K562 (cell line): ENCODE measurements around the gene ATL2. TPM values are rescaled to one million over a fixed set of nuclear protein-coding genes. Genes with fewer than 3 reads are reported as not detected.

Source experiments
- ATAC-seq: fragments of 200-7000 bp; cut with Tn5 transposase; 3 replicates; pipeline ENCODE4 v1.9.1; 2020; ENCODE audit warnings: moderate library complexity
- BruUV-seq: library from RNA; stranded (reverse); fragments of 400-500 nt; replicated peaks from 2 replicates; lab custom pipeline; 2021; lab: Mats Ljungman, UMichigan
- CTCF ChIA-PET: fragments of 300-600 bp; formaldehyde crosslinking; extraction: SDS; loops from one replicate; lab custom pipeline; 2021; ENCODE audit warnings: low intra/inter-chr PET ratio; lab: Yijun Ruan, JAX
- POLR2A ChIA-PET: fragments of 300-600, 350-650 bp; sonication (Branson Sonifier 250); formaldehyde crosslinking; extraction: SDS; loops from one replicate; lab custom pipeline; 2021; ENCODE audit warnings: antibody characterized with exemption, inconsistent platforms; lab: Yijun Ruan, JAX
- DNase-seq, 4 experiments: peaks; one replicate each; pipeline versions ENCODE4 v3.0.0 to v3.0.0-alpha.2; 2011 to 2018; ENCODE audit warnings: low spot score in 3 of 4, mixed read lengths in 3 of 4; ENCODE audit errors: extremely low read depth in 1 of 4
- FAIRE-seq: peaks from 2 replicates; lab custom pipeline; 2011; peaks lifted over from hg19 to GRCh38; lab: Jason Lieb, UNC
- H2AFZ ChIP-seq: 2 replicates; pipeline ENCODE4 v1.6.0; 2011; ENCODE audit warnings: low read depth, low read length, control low read depth, inconsistent platforms
- H3K27ac ChIP-seq: fragments of 200-600 bp; 3 replicates; pipeline ENCODE4 v1.8.0; 2011; ENCODE audit warnings: low read depth, mild to moderate bottlenecking, control low read depth, inconsistent platforms, low read length, moderate library complexity, mixed read lengths; ENCODE audit errors: extremely low read depth
- H3K27me3 ChIP-seq, 2 experiments: fragments of 300-600 bp in 1 of 2; 2 replicates in 1 of 2; 3 replicates in 1 of 2; pipeline versions ENCODE4 v1.6.0 to v1.8.0; 2011; ENCODE audit warnings: inconsistent platforms in 2 of 2, low read length in 2 of 2, mild to moderate bottlenecking in 1 of 2, mixed read lengths in 1 of 2, moderate library complexity in 1 of 2; ENCODE audit not compliant: control insufficient read depth in 2 of 2, insufficient read depth in 2 of 2
- H3K36me3 ChIP-seq: fragments of 300-600 bp; 3 replicates; pipeline ENCODE4 v1.8.0; 2011; ENCODE audit warnings: mild to moderate bottlenecking, low read length, inconsistent platforms; ENCODE audit not compliant: control insufficient read depth, insufficient read depth
- H3K4me1 ChIP-seq, 2 experiments: fragments of 200-600 bp in 1 of 2; replicated peaks in 1 of 2; 2 replicates in 1 of 2; 3 replicates in 1 of 2; pipeline versions ENCODE4 v1.5.1 to v1.8.0; 2011; ENCODE audit warnings: inconsistent platforms in 2 of 2, low read length in 2 of 2, mild to moderate bottlenecking in 1 of 2, mixed read lengths in 1 of 2, moderate library complexity in 1 of 2; ENCODE audit not compliant: control insufficient read depth in 2 of 2, insufficient read depth in 2 of 2
- H3K4me2 ChIP-seq: 2 replicates; pipeline ENCODE4 v1.6.1; 2011; ENCODE audit warnings: low read length, control low read depth, inconsistent platforms, mixed read lengths; ENCODE audit not compliant: insufficient read depth
- H3K4me3 ChIP-seq: fragments of 200-600 bp; sonication (generic), shearing (Covaris generic); 2 replicates; pipeline ENCODE4 v1.5.1; 2016; ENCODE audit warnings: control low read depth, inconsistent platforms
- H3K79me2 ChIP-seq: fragments of 200-600 bp; 3 replicates; pipeline ENCODE4 v1.8.0; 2011; ENCODE audit warnings: low read length, inconsistent platforms; ENCODE audit not compliant: control insufficient read depth, insufficient read depth
- H3K9ac ChIP-seq, 2 experiments: 2 replicates each; pipeline versions ENCODE4 v1.6.0 to v1.6.1; 2011; ENCODE audit warnings: low read depth in 2 of 2, low read length in 2 of 2, control low read depth in 1 of 2, inconsistent platforms in 1 of 2, mild to moderate bottlenecking in 1 of 2, mixed read lengths in 1 of 2; ENCODE audit not compliant: insufficient read depth in 1 of 2
- H3K9me1 ChIP-seq: one replicate; pipeline ENCODE4 v1.6.0; 2011; ENCODE audit warnings: inconsistent platforms, mild to moderate bottlenecking, low read length, moderate library complexity; ENCODE audit not compliant: control insufficient read depth, insufficient read depth
- H3K9me3 ChIP-seq: replicated peaks from 2 replicates; pipeline ENCODE4 v1.5.1; 2011; ENCODE audit warnings: low read depth, low read length, inconsistent platforms; ENCODE audit not compliant: control insufficient read depth, insufficient read depth
- H4K20me1 ChIP-seq: replicated peaks from 2 replicates; pipeline ENCODE4 v1.6.1; 2011; ENCODE audit warnings: low read length, inconsistent platforms, mixed read lengths; ENCODE audit not compliant: control insufficient read depth, insufficient read depth
- BRD9 ChIP-seq: fragments of 450-650 bp; IDR thresholded peaks from 2 replicates; pipeline ENCODE4 v1.6.1; 2018; ENCODE audit warnings: low read depth; ENCODE audit not compliant: partially characterized antibody
- HDAC6 ChIP-seq: IDR thresholded peaks from 2 replicates; pipeline ENCODE4 v1.6.1; 2012; ENCODE audit warnings: low read depth, mild to moderate bottlenecking, control low read depth, inconsistent platforms, low read length, moderate library complexity
- HDAC8 ChIP-seq: fragments of 450-650 bp; IDR thresholded peaks from 2 replicates; pipeline ENCODE4 v1.6.1; 2016; ENCODE audit warnings: mild to moderate bottlenecking, missing genetic modification characterization, moderate library complexity, missing compliant biosample characterization
- HSF4 ChIP-seq: fragments of 250-450 bp; sonication (Bioruptor Pico); IDR thresholded peaks from 2 replicates; pipeline ENCODE4 v2.1.2; 2022; ENCODE audit warnings: mild to moderate bottlenecking, moderate library complexity, borderline replicate concordance
- PRPF4 ChIP-seq: fragments of 200-400 bp; formaldehyde crosslinking; IDR thresholded peaks from one replicate; pipeline ENCODE4 v1.6.1; 2017; ENCODE audit warnings: low read length, low read depth, mild to moderate bottlenecking; ENCODE audit not compliant: insufficient read depth, poor library complexity, severe bottlenecking
- RAD51 ChIP-seq: fragments of 450-650 bp; IDR thresholded peaks from 2 replicates; pipeline ENCODE4 v1.7.1; 2016; ENCODE audit warnings: low read depth, mild to moderate bottlenecking, borderline replicate concordance
- RBM14 ChIP-seq: fragments of 200-400 bp; formaldehyde crosslinking; IDR thresholded peaks from 2 replicates; pipeline ENCODE4 v1.6.1; 2018; ENCODE audit warnings: low read depth, mild to moderate bottlenecking, low read length, moderate library complexity, borderline replicate concordance; ENCODE audit not compliant: insufficient read depth
- RFX7 ChIP-seq: fragments of 250-450 bp; sonication (Bioruptor Pico); IDR thresholded peaks from 2 replicates; pipeline ENCODE4 v1.5.1; 2021; ENCODE audit warnings: mild to moderate bottlenecking
- SMAD4 ChIP-seq: fragments of 250-450 bp; sonication (Bioruptor Pico); conservative IDR thresholded peaks from 2 replicates; pipeline ENCODE4 v1.8.0; 2021; ENCODE audit warnings: inconsistent platforms, mild to moderate bottlenecking, moderate library complexity
- SPI1 ChIP-seq: IDR thresholded peaks from 2 replicates; pipeline ENCODE4 v1.6.1; 2011; ENCODE audit warnings: low read depth, low read length, control low read depth, borderline replicate concordance
- ZBED1 ChIP-seq: IDR thresholded peaks from 2 replicates; pipeline ENCODE4 v1.6.1; 2014
- ZNF24 ChIP-seq: fragments of 450-650 bp; IDR thresholded peaks from 2 replicates; pipeline ENCODE4 v1.6.1; 2016
- ZNF778 ChIP-seq: fragments of 450-650 bp; formaldehyde crosslinking; IDR thresholded peaks from 2 replicates; pipeline ENCODE4 v1.4.0; 2020; ENCODE audit warnings: mild to moderate bottlenecking, moderate library complexity
- WGBS: fragments of 100-300 bp; shearing (Covaris generic); methylation state at CpG from one replicate; pipeline ENCODE4 v1.1.6; 2016; ENCODE audit warnings: low coverage, mixed read lengths; ENCODE audit not compliant: insufficient coverage; ENCODE audit errors: missing lambda C conversion rate; 5-methylcytosine and 5-hydroxymethylcytosine counted together
- in situ Hi-C: fragments of 300-500 bp; cut with MboI; formaldehyde crosslinking; loops from 4 replicates; pipeline ENCODE4 v1.15.0; 2018; ENCODE audit warnings: inconsistent platforms, mixed read lengths
- intact Hi-C: fragments of 100-400 bp; cut with micrococcal nuclease; formaldehyde crosslinking; loops from 2 replicates; pipeline ENCODE4 v1.14.2; 2022
- polyA plus RNA-seq, 8 experiments: library from polyadenylated mRNA; depleted of rRNA in 4 of 8; stranded (reverse) in 5 of 8; unstranded in 3 of 8; fragments of >200 nt; fragmentation: Nextera tagmentation in 2 of 8; fragmentation: Illumina TruSeq in 1 of 8; extraction: Ambion mirVana in 2 of 8; extraction: Trizol in 1 of 8; gene quantifications; 2 replicates each; pipeline versions ENCODE4 v1.2.1 to v1.2.3, GENCODE V29; 2011 to 2014; ENCODE audit warnings: inconsistent platforms in 1 of 8, missing spikeins in 1 of 8
- total RNA-seq, 7 experiments: library from RNA; depleted of rRNA in 6 of 7; stranded (reverse); fragments of >200 nt in 6 of 7; fragmentation: Illumina TruSeq in 2 of 7; extraction: Trizol in 2 of 7; gene quantifications; 2 replicates each; pipeline versions ENCODE4 v1.2.1 to v1.2.3, GENCODE V29; 2011 to 2021; ENCODE audit warnings: low replicate concordance in 1 of 7
- TF ChIP-seq, protein P1 (sequence below): fragments of 450-650 bp; formaldehyde crosslinking; IDR thresholded peaks from 2 replicates; pipeline ENCODE4 v1.4.0; 2020; ENCODE audit warnings: mild to moderate bottlenecking, moderate library complexity
- TF ChIP-seq, protein P2 (sequence below): IDR thresholded peaks from 2 replicates; pipeline ENCODE4 v1.6.1; 2011; ENCODE audit not compliant: insufficient read length; ENCODE audit errors: extremely low read depth

The ATL2 gene
- total and polyA plus RNA-seq, 9 of the 15 experiments (the other 6 are each of a cell fraction or from before 2014, with no cell fraction given): 12.0 to 80.8 (median 70.2) TPM

DNA sequence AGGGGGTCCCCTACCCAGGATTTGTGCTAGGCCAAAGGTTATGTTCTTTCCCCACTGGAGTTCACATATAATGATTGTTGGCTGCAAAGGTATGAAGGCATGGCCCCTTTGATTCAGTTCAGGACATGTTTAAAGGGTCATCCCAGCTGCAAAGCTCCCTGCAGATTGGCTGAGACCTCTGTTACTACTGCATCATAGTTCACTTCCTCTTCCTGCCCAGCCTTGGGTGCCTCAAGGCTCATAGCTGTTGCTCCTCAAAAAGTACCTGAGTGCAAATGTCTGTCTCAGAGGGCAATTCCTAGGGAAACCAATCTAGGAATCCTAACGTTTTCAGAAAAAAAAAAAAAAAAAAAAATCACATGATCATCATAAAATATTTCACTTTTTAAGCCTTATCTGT lies 125.1 kb downstream of the ATL2 start:
- Histone ChIP-seq H3K36me3 (no peaks in the 10 kb centered on the region), H3K9me3 (no peaks in the 10 kb centered on the region; the same call in 1 of the 2 replicates), H3K4me1 (no peaks in the 10 kb centered on the region), H4K20me1 (no peaks in the 10 kb centered on the region), H3K9ac (no peak overlapping the region), H2AFZ (no peak overlapping the region), H3K4me3 (no peak overlapping the region), H3K9me1 (no peaks in the 10 kb centered on the region), H3K27ac (no peak overlapping the region), H3K27me3 (peaks cover 0 to 7% of the 10 kb centered on the region in 2 experiments; a peak in 2 of 5 replicates), H3K79me2 (no peaks in the 10 kb centered on the region), H3K4me2 (no peak overlapping the region)
- POLR2A ChIA-PET: interaction anchor here (1.7 kb wide), 1 partner anchor 9 kb away, joined by 6 read pairs; no protein-coding TSS in a partner anchor
- intact Hi-C loops: no loop called here
- no peak for DNase-seq
- CTCF ChIA-PET: interaction anchor here (0.5 kb wide), 1 partner anchor 23 kb away, joined by 4 read pairs; no protein-coding TSS in a partner anchor
- peak; percentile 46; the same call in 1 of the 2 replicates for TF ChIP-seq SPI1
- no peak for TF ChIP-seq HSF4 (CRISPR knock-in tag)
- TF ChIP-seq PRPF4: no peak
- no peak for ATAC-seq
- in situ Hi-C loops: loop anchor here (10.0 kb wide), 1 partner anchor 277 kb away; no protein-coding TSS in a partner anchor
- no TSS peak for BruUV-seq
- 0% methylated on average over 1 of the region's 1 CpG for WGBS
- no peak for FAIRE-seq

- BruUV-seq: no TSS peak
- WGBS: 0% methylated on average over 2 of the region's 2 CpGs
- POLR2A ChIA-PET: interaction anchor here (1.1 kb wide), 1 partner anchor 11 kb away, joined by 3 read pairs; no protein-coding TSS in a partner anchor
- no peaks in the 10 kb centered on the region for H4K20me1 ChIP-seq
- no peaks in the 10 kb centered on the region for H3K9me1 ChIP-seq
- H3K27ac ChIP-seq: no peak overlapping the region
- CTCF ChIA-PET: no interaction called here
- H3K36me3 ChIP-seq: no peaks in the 10 kb centered on the region
- no peaks in the 10 kb centered on the region for H3K79me2 ChIP-seq
- intact Hi-C loops (no loop called here), in situ Hi-C loops (no loop called here)
- H3K9ac ChIP-seq: no peak overlapping the region
- H2AFZ ChIP-seq: no peak overlapping the region
- no peaks in the 10 kb centered on the region; the same call in 1 of the 2 replicates for H3K9me3 ChIP-seq
- TF ChIP-seq ZNF24 (no peak), HDAC6 (no peak), ZBED1 (no peak), ZNF778 (CRISPR knock-in tag) (no peak), PRPF4 (no peak), RBM14 (no peak), HDAC8 (no peak), RAD51 (no peak), BRD9 (no peak), RFX7 (CRISPR knock-in tag) (no peak), SMAD4 (CRISPR knock-in tag) (no peak)
- TF ChIP-seq, protein P1, sequence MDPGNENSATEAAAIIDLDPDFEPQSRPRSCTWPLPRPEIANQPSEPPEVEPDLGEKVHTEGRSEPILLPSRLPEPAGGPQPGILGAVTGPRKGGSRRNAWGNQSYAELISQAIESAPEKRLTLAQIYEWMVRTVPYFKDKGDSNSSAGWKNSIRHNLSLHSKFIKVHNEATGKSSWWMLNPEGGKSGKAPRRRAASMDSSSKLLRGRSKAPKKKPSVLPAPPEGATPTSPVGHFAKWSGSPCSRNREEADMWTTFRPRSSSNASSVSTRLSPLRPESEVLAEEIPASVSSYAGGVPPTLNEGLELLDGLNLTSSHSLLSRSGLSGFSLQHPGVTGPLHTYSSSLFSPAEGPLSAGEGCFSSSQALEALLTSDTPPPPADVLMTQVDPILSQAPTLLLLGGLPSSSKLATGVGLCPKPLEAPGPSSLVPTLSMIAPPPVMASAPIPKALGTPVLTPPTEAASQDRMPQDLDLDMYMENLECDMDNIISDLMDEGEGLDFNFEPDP (CRISPR knock-in tag): no peak
- TF ChIP-seq, protein P2, sequence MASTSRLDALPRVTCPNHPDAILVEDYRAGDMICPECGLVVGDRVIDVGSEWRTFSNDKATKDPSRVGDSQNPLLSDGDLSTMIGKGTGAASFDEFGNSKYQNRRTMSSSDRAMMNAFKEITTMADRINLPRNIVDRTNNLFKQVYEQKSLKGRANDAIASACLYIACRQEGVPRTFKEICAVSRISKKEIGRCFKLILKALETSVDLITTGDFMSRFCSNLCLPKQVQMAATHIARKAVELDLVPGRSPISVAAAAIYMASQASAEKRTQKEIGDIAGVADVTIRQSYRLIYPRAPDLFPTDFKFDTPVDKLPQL: no peak
- H3K4me2 ChIP-seq: no peak overlapping the region
- DNase-seq (no peak), FAIRE-seq (no peak), ATAC-seq (no peak)
- H3K4me3 ChIP-seq: no peak overlapping the region
- no peaks in the 10 kb centered on the region for H3K4me1 ChIP-seq
- H3K27me3 ChIP-seq: peaks cover 4 to 12% of the 10 kb centered on the region in 2 experiments; a peak in 4 of 5 replicates
Observed at GRCh38 chr2:38248707-38249106, 128.4 kb downstream of the ATL2 start.
